ENCODE measurements around the gene LGMN.

Gene LGMN

GRCh38 chr14:92655419-92656201 lies 92.8 kb downstream of the LGMN start:
- DNase-seq, result no peak

DNA sequence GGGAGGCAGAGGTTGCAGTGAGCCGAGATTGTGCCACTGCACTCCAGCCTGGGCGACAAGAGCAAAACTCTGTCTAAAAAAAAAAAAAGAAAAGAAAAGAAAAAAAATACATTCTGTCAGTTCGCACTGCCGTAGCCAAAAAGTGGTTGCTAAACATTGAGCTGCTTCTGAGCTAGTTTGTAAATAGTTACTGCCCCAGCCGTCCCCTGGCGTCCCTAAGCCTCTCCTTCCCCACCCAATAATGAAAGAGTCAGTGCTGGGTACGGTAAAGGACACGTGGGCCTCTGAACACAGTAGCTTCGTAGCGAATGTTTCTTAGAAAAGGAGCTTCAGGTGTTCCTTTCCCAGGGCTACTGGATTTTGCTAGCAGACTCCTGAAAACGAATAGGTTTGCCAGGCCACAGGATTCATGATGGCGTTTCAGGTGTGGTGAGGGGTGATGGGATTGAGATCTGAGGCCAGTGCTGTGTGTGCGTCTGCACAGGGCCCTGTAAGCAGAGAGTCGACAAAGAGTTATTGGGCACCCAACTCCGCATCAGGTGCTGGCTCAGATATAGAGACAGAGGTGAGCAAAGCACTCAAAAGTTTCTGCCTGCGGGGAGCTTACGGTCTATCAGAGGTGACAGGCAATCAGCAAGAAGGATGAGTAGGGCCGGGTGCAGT lies 94.1 kb downstream of the LGMN start:
- DNase-seq, result no peak
